Stimulated activated CD4-positive, alpha-beta T cell treated with anti-CD3 and anti-CD28 coated beads, TNF-alpha, amount 100 ng/mL, for 1 hour (primary cell): Measurements from ENCODE around the gene BSCL2.
"Not testable (repeated sequence)": the region's sequence is repeated elsewhere in the genome, so short reads cannot be mapped to it uniquely, and the experiment has no call there.

Source experiments
- DNase-seq, 3 donors: peaks; one replicate each; pipeline ENCODE4 v3.0.0-alpha.2; 2020; ENCODE audit warnings: low read depth in 3 of 3, low spot score in 1 of 3

The BSCL2 gene

GRCh38 chr11:62664405-62665074 is 42.7 kb downstream of the BSCL2 start:
- DNase-seq, result peak in 1 of 3 donors; percentile 19

GRCh38 chr11:62656796-62657429 is 50.3 kb downstream of the BSCL2 start:
- DNase-seq, result no peak

- no peak for DNase-seq
Measured at GRCh38 chr11:62654297-62654696, 52.9 kb downstream of the BSCL2 start.

GRCh38 chr11:62652161-62653006 is 54.8 kb downstream of the BSCL2 start:
- no peak for DNase-seq

GRCh38 chr11:62650283-62650682 is 56.9 kb downstream of the BSCL2 start:
- DNase-seq, result not testable (repeated sequence)

- DNase-seq, result no peak
Measured at GRCh38 chr11:62649486-62649885, 57.7 kb downstream of the BSCL2 start.

- no peak for DNase-seq
Measured at GRCh38 chr11:62648967-62649364, 58.3 kb downstream of the BSCL2 start.

GRCh38 chr11:62648185-62648966 is 58.8 kb downstream of the BSCL2 start:
- DNase-seq, result no peak

- DNase-seq, result no peak
Measured at GRCh38 chr11:62647609-62648005, 59.6 kb downstream of the BSCL2 start.

- no peak for DNase-seq
Measured at GRCh38 chr11:62646825-62647608, 60.2 kb downstream of the BSCL2 start.

GRCh38 chr11:62645946-62646824 is 61.0 kb downstream of the BSCL2 start, which contains the start of gene GANAB:
Gene GANAB, minus strand, starts transcription at chr11:62646613. Its CDS starts 14 bp downstream, at chr11:62646599.
- DNase-seq, result peak; percentile 97 to 98 (median 97)

GRCh38 chr11:62645671-62645945 is 61.6 kb downstream of the BSCL2 start:
- no peak for DNase-seq

- no peak for DNase-seq
Measured at GRCh38 chr11:62644220-62644619, 63.0 kb downstream of the BSCL2 start.
